ENCODE measurements around the gene ZNF624.

ZNF624 gene

GRCh38 chr17:16593356-16594102 lies 60.1 kb downstream of the ZNF624 start:
- no peak for DNase-seq

GRCh38 chr17:16589097-16589969 lies 64.3 kb downstream of the ZNF624 start:
- peak; percentile 83 to 88 (median 87) for DNase-seq

GRCh38 chr17:16585796-16586195 lies 67.9 kb downstream of the ZNF624 start:
- no peak for DNase-seq

GRCh38 chr17:16584273-16584995 lies 69.2 kb downstream of the ZNF624 start:
- peak; percentile 80 to 90 (median 88) for DNase-seq

GRCh38 chr17:16583781-16584180 lies 69.9 kb downstream of the ZNF624 start:
- no peak for DNase-seq

- no peak for DNase-seq
Measured at GRCh38 chr17:16573466-16573865, 80.2 kb downstream of the ZNF624 start.
